ENCODE measurements around the gene GPS1.

GPS1 gene

GRCh38 chr17:82070611-82071010 is 18.9 kb downstream of the GPS1 start:
- TF ChIP-seq EZH2phosphoT487 (conservative IDR thresholded peaks at IDR 0.05; ENCODE audit: low read length), result no peak
- TF ChIP-seq, protein P1, sequence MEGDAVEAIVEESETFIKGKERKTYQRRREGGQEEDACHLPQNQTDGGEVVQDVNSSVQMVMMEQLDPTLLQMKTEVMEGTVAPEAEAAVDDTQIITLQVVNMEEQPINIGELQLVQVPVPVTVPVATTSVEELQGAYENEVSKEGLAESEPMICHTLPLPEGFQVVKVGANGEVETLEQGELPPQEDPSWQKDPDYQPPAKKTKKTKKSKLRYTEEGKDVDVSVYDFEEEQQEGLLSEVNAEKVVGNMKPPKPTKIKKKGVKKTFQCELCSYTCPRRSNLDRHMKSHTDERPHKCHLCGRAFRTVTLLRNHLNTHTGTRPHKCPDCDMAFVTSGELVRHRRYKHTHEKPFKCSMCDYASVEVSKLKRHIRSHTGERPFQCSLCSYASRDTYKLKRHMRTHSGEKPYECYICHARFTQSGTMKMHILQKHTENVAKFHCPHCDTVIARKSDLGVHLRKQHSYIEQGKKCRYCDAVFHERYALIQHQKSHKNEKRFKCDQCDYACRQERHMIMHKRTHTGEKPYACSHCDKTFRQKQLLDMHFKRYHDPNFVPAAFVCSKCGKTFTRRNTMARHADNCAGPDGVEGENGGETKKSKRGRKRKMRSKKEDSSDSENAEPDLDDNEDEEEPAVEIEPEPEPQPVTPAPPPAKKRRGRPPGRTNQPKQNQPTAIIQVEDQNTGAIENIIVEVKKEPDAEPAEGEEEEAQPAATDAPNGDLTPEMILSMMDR (IDR thresholded peaks at IDR 0.05; ENCODE audit: insufficient read depth, low read length, poor library complexity, severe bottlenecking), result no peak

DNA sequence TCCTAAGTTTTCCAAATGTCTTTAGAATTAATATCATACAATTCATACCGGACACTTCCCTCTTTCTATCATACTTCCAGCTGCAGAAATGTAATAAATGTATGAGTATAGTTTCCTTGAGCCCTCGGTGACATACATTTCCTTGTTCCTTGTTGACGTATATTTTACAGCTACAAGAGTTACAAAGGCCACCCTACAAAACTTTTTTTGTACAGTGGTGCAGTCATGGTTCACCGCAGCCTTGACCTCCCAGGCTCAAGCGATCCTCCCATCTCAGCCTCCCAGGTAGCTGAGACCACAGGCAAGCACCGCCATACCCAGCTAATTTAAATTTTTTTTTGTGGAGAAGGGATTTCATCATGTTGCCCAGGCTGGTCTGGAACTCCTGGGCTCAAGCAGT is 21.1 kb downstream of the GPS1 start:
- no peaks in the 10 kb centered on the region for H3K27me3 ChIP-seq (ENCODE audit: low read length)
- H3K9me2 ChIP-seq (replicated peaks; ENCODE audit: insufficient read depth, low read length), result no peaks in the 10 kb centered on the region
- H3K9me3 ChIP-seq (ENCODE audit: insufficient read depth, low read length), result no peaks in the 10 kb centered on the region
- no peak overlapping the region for H3K9ac ChIP-seq (ENCODE audit: low read length)
- no peaks in the 10 kb centered on the region for H3K79me2 ChIP-seq (ENCODE audit: insufficient read depth, low read length)
- no peaks in the 10 kb centered on the region for H3K36me3 ChIP-seq (ENCODE audit: low read length)
- H3F3A ChIP-seq (ENCODE audit: insufficient read depth), result peaks cover 9% of the 10 kb centered on the region; the same call in 1 of the 2 replicates
- no peak overlapping the region for H3K4me3 ChIP-seq (ENCODE audit: insufficient read depth, low read length, poor library complexity, severe bottlenecking)
- no peak overlapping the region for H2AFZ ChIP-seq (ENCODE audit: low read depth, low read length, severe bottlenecking)
- H4K20me1 ChIP-seq (ENCODE audit: low read depth, low read length), result no peaks in the 10 kb centered on the region
- TF ChIP-seq EZH2phosphoT487 (conservative IDR thresholded peaks at IDR 0.05; ENCODE audit: low read length), result no peak
- TF ChIP-seq, protein P1 (IDR thresholded peaks at IDR 0.05; ENCODE audit: insufficient read depth, low read length, poor library complexity, severe bottlenecking), result no peak
- no peak overlapping the region for H3K4me2 ChIP-seq (ENCODE audit: low read depth, low read length, poor library complexity, severe bottlenecking)
- H3K27ac ChIP-seq (ENCODE audit: low read depth, low read length), result no peak overlapping the region

More at GRCh38 chr17:82070611-82071010, 18.9 kb downstream of the GPS1 start:
- Histone ChIP-seq H3K4me3 (ENCODE audit: insufficient read depth, low read length, poor library complexity, severe bottlenecking) (no peak overlapping the region), H3K9ac (ENCODE audit: low read length) (no peak overlapping the region), H3F3A (ENCODE audit: insufficient read depth) (no peaks in the 10 kb centered on the region), H3K36me3 (ENCODE audit: low read length) (no peaks in the 10 kb centered on the region), H4K20me1 (ENCODE audit: low read depth, low read length) (no peaks in the 10 kb centered on the region), H3K27ac (ENCODE audit: low read depth, low read length) (no peak overlapping the region), H3K79me2 (ENCODE audit: insufficient read depth, low read length) (no peaks in the 10 kb centered on the region), H3K9me3 (ENCODE audit: insufficient read depth, low read length) (no peaks in the 10 kb centered on the region), H3K27me3 (ENCODE audit: low read length) (no peaks in the 10 kb centered on the region), H3K9me2 (replicated peaks; ENCODE audit: insufficient read depth, low read length) (no peaks in the 10 kb centered on the region), H2AFZ (ENCODE audit: low read depth, low read length, severe bottlenecking) (no peak overlapping the region), H3K4me2 (ENCODE audit: low read depth, low read length, poor library complexity, severe bottlenecking) (no peak overlapping the region)

DNA sequence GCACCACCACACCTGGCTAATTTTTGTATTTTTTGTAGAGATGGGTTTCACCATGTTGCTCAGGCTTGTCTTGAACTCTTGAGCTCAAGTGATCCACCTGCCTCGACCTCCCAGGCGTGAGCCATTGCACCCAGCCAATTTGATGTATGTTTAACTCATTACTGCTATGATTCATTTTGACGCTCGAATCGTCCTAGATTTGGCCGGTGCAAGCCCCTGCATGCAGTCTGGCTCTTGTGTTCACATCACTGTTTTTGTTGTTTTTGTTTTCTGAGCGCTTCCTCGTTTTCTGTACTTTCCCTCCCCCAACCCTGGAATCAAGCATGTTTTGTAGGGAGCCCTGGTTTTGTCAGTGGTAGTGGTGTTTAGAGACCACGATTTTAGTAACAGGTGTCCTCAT is 21.7 kb downstream of the GPS1 start:
- Histone ChIP-seq H3F3A (ENCODE audit: insufficient read depth) (peaks cover 9% of the 10 kb centered on the region; the same call in 1 of the 2 replicates), H3K9ac (ENCODE audit: low read length) (no peak overlapping the region), H3K9me2 (replicated peaks; ENCODE audit: insufficient read depth, low read length) (no peaks in the 10 kb centered on the region), H3K36me3 (ENCODE audit: low read length) (no peaks in the 10 kb centered on the region), H3K4me3 (ENCODE audit: insufficient read depth, low read length, poor library complexity, severe bottlenecking) (no peak overlapping the region), H2AFZ (ENCODE audit: low read depth, low read length, severe bottlenecking) (no peak overlapping the region), H3K4me2 (ENCODE audit: low read depth, low read length, poor library complexity, severe bottlenecking) (no peak overlapping the region), H4K20me1 (ENCODE audit: low read depth, low read length) (no peaks in the 10 kb centered on the region), H3K27ac (ENCODE audit: low read depth, low read length) (no peak overlapping the region), H3K9me3 (ENCODE audit: insufficient read depth, low read length) (no peaks in the 10 kb centered on the region), H3K79me2 (ENCODE audit: insufficient read depth, low read length) (no peaks in the 10 kb centered on the region), H3K27me3 (ENCODE audit: low read length) (no peaks in the 10 kb centered on the region)
- TF ChIP-seq, protein P1 (IDR thresholded peaks at IDR 0.05; ENCODE audit: insufficient read depth, low read length, poor library complexity, severe bottlenecking), result no peak
- TF ChIP-seq EZH2phosphoT487 (conservative IDR thresholded peaks at IDR 0.05; ENCODE audit: low read length), result no peak
